Tibial artery (tissue), 4 donors: ENCODE results near the gene DBF4B.

ENCODE experiments used
- DNase-seq, 2 donors: peaks; one replicate each; pipeline ENCODE4 v3.0.0-alpha.2; 2019
- H3K27ac ChIP-seq, 2 donors: fragments of 200-600 bp; sonication (generic) in 1 of 2; 1 replicate in 1 of 2; 2 replicates in 1 of 2; pipeline ENCODE4 v1.5.1; 2018 to 2019; ENCODE audit warnings: mild to moderate bottlenecking in 1 of 2
- H3K27me3 ChIP-seq, 2 donors: fragments of 200-600 bp; sonication (generic) in 1 of 2; one replicate each; pipeline versions ENCODE4 v1.5.1 to v1.6.0; 2016 to 2019
- H3K36me3 ChIP-seq, 3 donors: fragments of 200-600 bp; sonication (generic) in 2 of 3; one replicate each; pipeline ENCODE4 v1.5.1; 2016 to 2019; ENCODE audit warnings: mild to moderate bottlenecking in 2 of 3
- H3K4me1 ChIP-seq, 4 donors: fragments of 200-600 bp; sonication (generic) in 2 of 4; 1 replicate in 3 of 4; 2 replicates in 1 of 4; pipeline ENCODE4 v1.5.1; 2016 to 2019
- H3K4me3 ChIP-seq, 2 donors: fragments of 200-600 bp; sonication (generic) in 1 of 2; 1 replicate in 1 of 2; 2 replicates in 1 of 2; pipeline ENCODE4 v1.5.1; 2018 to 2019; ENCODE audit warnings: mild to moderate bottlenecking in 2 of 2
- H3K9me3 ChIP-seq, 3 donors: fragments of 200-600 bp; sonication (generic) in 1 of 3; one replicate each; pipeline ENCODE4 v1.5.1; 2016 to 2019
- intact Hi-C: fragments of 100-400 bp; cut with DNase I; formaldehyde crosslinking; loops from one replicate; pipeline ENCODE4 v1.15.0; 2023; ENCODE audit warnings: low total_unique reads
- TF ChIP-seq, protein P1 (sequence below), 2 experiments: fragments of 200-600 bp in 1 of 2; fragments of 450-650 bp in 1 of 2; IDR thresholded peaks; one replicate each; pipeline ENCODE4 v1.5.1; 2017 to 2019; ENCODE audit warnings: antibody characterized with exemption in 2 of 2, mild to moderate bottlenecking in 1 of 2, moderate library complexity in 1 of 2

DBF4B gene

GRCh38 chr17:44797802-44798201 is 89.3 kb downstream of the DBF4B start:
- intact Hi-C loops, result no loop called here
- Histone ChIP-seq H3K4me3 (peak overlapping the region; percentile 51 to 52), H3K9me3 (no peaks in the 10 kb centered on the region), H3K36me3 (no peaks in the 10 kb centered on the region), H3K27me3 (no peaks in the 10 kb centered on the region), H3K4me1 (peaks cover 0 to 64% (median 22%) of the 10 kb centered on the region in 4 donors), H3K27ac (peak overlapping the region; percentile 81 to 89)
- TF ChIP-seq, protein P1, sequence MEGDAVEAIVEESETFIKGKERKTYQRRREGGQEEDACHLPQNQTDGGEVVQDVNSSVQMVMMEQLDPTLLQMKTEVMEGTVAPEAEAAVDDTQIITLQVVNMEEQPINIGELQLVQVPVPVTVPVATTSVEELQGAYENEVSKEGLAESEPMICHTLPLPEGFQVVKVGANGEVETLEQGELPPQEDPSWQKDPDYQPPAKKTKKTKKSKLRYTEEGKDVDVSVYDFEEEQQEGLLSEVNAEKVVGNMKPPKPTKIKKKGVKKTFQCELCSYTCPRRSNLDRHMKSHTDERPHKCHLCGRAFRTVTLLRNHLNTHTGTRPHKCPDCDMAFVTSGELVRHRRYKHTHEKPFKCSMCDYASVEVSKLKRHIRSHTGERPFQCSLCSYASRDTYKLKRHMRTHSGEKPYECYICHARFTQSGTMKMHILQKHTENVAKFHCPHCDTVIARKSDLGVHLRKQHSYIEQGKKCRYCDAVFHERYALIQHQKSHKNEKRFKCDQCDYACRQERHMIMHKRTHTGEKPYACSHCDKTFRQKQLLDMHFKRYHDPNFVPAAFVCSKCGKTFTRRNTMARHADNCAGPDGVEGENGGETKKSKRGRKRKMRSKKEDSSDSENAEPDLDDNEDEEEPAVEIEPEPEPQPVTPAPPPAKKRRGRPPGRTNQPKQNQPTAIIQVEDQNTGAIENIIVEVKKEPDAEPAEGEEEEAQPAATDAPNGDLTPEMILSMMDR (IDR thresholded peaks at IDR 0.05), result no peak
- peak in 1 of 2 donors; percentile 81 for DNase-seq

- peak overlapping the region; percentile 51 to 52 for H3K4me3 ChIP-seq
- H3K36me3 ChIP-seq, result no peaks in the 10 kb centered on the region
- TF ChIP-seq, protein P1 (IDR thresholded peaks at IDR 0.05), result no peak
- no peaks in the 10 kb centered on the region for H3K27me3 ChIP-seq
- intact Hi-C loops, result no loop called here
- peak overlapping the region; percentile 81 to 89 for H3K27ac ChIP-seq
- H3K9me3 ChIP-seq, result no peaks in the 10 kb centered on the region
- no peak for DNase-seq
- peaks cover 0 to 70% (median 22%) of the 10 kb centered on the region in 4 donors for H3K4me1 ChIP-seq
Observed at GRCh38 chr17:44798356-44798755, 89.9 kb downstream of the DBF4B start.
